Measurements from ENCODE around the gene TGIF1.
A peak's percentile ranks its signal among the peaks of the same experiment; 100 is the strongest.

TGIF1 gene

GRCh38 chr18:3498698-3499471 lies 48.9 kb downstream of the TGIF1 start:
- peak overlapping the region; percentile 49 for H3K4me3 ChIP-seq (ENCODE audit: low read depth, low read length)
- no peak for TF ChIP-seq CTCF (IDR thresholded peaks at IDR 0.05; ENCODE audit: low read depth, low read length)

- TF ChIP-seq CTCF (IDR thresholded peaks at IDR 0.05; ENCODE audit: low read depth, low read length) = no peak
- H3K4me3 ChIP-seq (ENCODE audit: low read depth, low read length) = peak overlapping the region; percentile 49
These were observed 49.5 kb downstream of the TGIF1 start for GRCh38 chr18:3499501-3499900.

GRCh38 chr18:3500016-3500415 lies 50.0 kb downstream of the TGIF1 start:
- TF ChIP-seq CTCF (IDR thresholded peaks at IDR 0.05; ENCODE audit: low read depth, low read length) = no peak

GRCh38 chr18:3502650-3503049 lies 52.7 kb downstream of the TGIF1 start:
- H3K4me3 ChIP-seq (ENCODE audit: low read depth, low read length) = no peak overlapping the region

More at GRCh38 chr18:3500016-3500415, 50.0 kb downstream of the TGIF1 start:
- no peak overlapping the region for H3K4me3 ChIP-seq (ENCODE audit: low read depth, low read length)

GRCh38 chr18:3504637-3505036 lies 54.7 kb downstream of the TGIF1 start:
- H3K4me3 ChIP-seq (ENCODE audit: low read depth, low read length) = no peak overlapping the region
- TF ChIP-seq CTCF (IDR thresholded peaks at IDR 0.05; ENCODE audit: low read depth, low read length) = no peak

More at GRCh38 chr18:3502650-3503049, 52.7 kb downstream of the TGIF1 start:
- no peak for TF ChIP-seq CTCF (IDR thresholded peaks at IDR 0.05; ENCODE audit: low read depth, low read length)

- no peak overlapping the region for H3K4me3 ChIP-seq (ENCODE audit: low read depth, low read length)
- TF ChIP-seq CTCF (IDR thresholded peaks at IDR 0.05; ENCODE audit: low read depth, low read length) = no peak
These were observed 58.9 kb downstream of the TGIF1 start for GRCh38 chr18:3508576-3509549.

All from WI38 (cell line).